H1 (cell line): ENCODE results near the gene BCO1.

Experiments
- BACH1 ChIP-seq: IDR thresholded peaks from 2 replicates; pipeline ENCODE4 v1.6.1; 2012; ENCODE audit warnings: low read length, improper control_type of control experiment
- CREB1 ChIP-seq: IDR thresholded peaks from 2 replicates; pipeline ENCODE4 v1.6.1; 2012; ENCODE audit warnings: inconsistent platforms
- EP300 ChIP-seq, 2 experiments: IDR thresholded peaks; 1 replicate in 1 of 2; 2 replicates in 1 of 2; pipeline ENCODE4 v1.6.1; 2011 to 2012; ENCODE audit warnings: low read depth in 2 of 2, low read length in 2 of 2, mild to moderate bottlenecking in 2 of 2, borderline replicate concordance in 1 of 2, inconsistent platforms in 1 of 2, moderate library complexity in 1 of 2
- EZH2 ChIP-seq: fragments of 200-600 bp; sonication (generic); IDR thresholded peaks from 2 replicates; pipeline ENCODE4 v1.7.1; 2012; ENCODE audit warnings: low read depth, mild to moderate bottlenecking, moderate library complexity, low read length, inconsistent platforms; ENCODE audit not compliant: severe bottlenecking
- MAX ChIP-seq: IDR thresholded peaks from 2 replicates; pipeline ENCODE4 v1.6.1; 2012; ENCODE audit warnings: inconsistent platforms
- SP1 ChIP-seq: IDR thresholded peaks from 2 replicates; pipeline ENCODE4 v1.6.1; 2011; ENCODE audit warnings: low read depth, low read length
- TF ChIP-seq, protein P1 (sequence below), 3 experiments: IDR thresholded peaks; 1 replicate in 2 of 3; 2 replicates in 1 of 3; pipeline versions ENCODE4 v1.5.1 to v1.6.1; 2011; ENCODE audit warnings: low read length in 3 of 3, mild to moderate bottlenecking in 3 of 3, inconsistent platforms in 2 of 3, low read depth in 1 of 3, moderate library complexity in 1 of 3; ENCODE audit not compliant: insufficient read depth in 1 of 3; ENCODE audit errors: control extremely low read depth in 1 of 3

GRCh38 chr16:81224824-81225223 lies 13.7 kb upstream of the BCO1 start:
- TF ChIP-seq SP1: no peak
- TF ChIP-seq, protein P1, sequence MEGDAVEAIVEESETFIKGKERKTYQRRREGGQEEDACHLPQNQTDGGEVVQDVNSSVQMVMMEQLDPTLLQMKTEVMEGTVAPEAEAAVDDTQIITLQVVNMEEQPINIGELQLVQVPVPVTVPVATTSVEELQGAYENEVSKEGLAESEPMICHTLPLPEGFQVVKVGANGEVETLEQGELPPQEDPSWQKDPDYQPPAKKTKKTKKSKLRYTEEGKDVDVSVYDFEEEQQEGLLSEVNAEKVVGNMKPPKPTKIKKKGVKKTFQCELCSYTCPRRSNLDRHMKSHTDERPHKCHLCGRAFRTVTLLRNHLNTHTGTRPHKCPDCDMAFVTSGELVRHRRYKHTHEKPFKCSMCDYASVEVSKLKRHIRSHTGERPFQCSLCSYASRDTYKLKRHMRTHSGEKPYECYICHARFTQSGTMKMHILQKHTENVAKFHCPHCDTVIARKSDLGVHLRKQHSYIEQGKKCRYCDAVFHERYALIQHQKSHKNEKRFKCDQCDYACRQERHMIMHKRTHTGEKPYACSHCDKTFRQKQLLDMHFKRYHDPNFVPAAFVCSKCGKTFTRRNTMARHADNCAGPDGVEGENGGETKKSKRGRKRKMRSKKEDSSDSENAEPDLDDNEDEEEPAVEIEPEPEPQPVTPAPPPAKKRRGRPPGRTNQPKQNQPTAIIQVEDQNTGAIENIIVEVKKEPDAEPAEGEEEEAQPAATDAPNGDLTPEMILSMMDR (IDR thresholded peaks at IDR 0.05; ENCODE audit: control extremely low read depth in 1 of 3, insufficient read depth in 1 of 3, low read depth in 1 of 3, low read length in 3 of 3): no peak
- no peak for TF ChIP-seq MAX
- TF ChIP-seq CREB1: no peak
- TF ChIP-seq BACH1: no peak
- no peak for TF ChIP-seq EP300 (IDR thresholded peaks at IDR 0.05; ENCODE audit: borderline replicate concordance in 1 of 2, low read depth in 2 of 2, low read length in 2 of 2)
- TF ChIP-seq EZH2: no peak
